Measurements from ENCODE around the gene CHD5.

The CHD5 gene

GRCh38 chr1:6218375-6219164 lies 38.4 kb upstream of the CHD5 start:
- ATAC-seq = no peak
- TF ChIP-seq RARB (CRISPR knock-in tag; IDR thresholded peaks at IDR 0.05) = no peak

- no peak for ATAC-seq
- no peak for TF ChIP-seq CREB5 (CRISPR knock-in tag; IDR thresholded peaks at IDR 0.05; ENCODE audit: low read depth)
- TF ChIP-seq TOX (CRISPR knock-in tag; IDR thresholded peaks at IDR 0.05; ENCODE audit: borderline replicate concordance) = no peak
- no peak for TF ChIP-seq ZFP30 (CRISPR knock-in tag; IDR thresholded peaks at IDR 0.05)
- TF ChIP-seq ZNF8 (CRISPR knock-in tag; IDR thresholded peaks at IDR 0.05) = no peak
These were observed 32.3 kb upstream of the CHD5 start for GRCh38 chr1:6212193-6212959.

- TF ChIP-seq TCF4 (CRISPR knock-in tag; IDR thresholded peaks at IDR 0.05; ENCODE audit: borderline replicate concordance) = no peak
- TF ChIP-seq OSR1 (CRISPR knock-in tag; IDR thresholded peaks at IDR 0.05) = no peak
- TF ChIP-seq CSDC2 (CRISPR knock-in tag; IDR thresholded peaks at IDR 0.05) = no peak
- no peak for TF ChIP-seq ESRRG (CRISPR knock-in tag; IDR thresholded peaks at IDR 0.05)
- TF ChIP-seq ISL1 (CRISPR knock-in tag; IDR thresholded peaks at IDR 0.05) = no peak
- TF ChIP-seq BACH2 (CRISPR knock-in tag; IDR thresholded peaks at IDR 0.05; ENCODE audit: borderline replicate concordance) = no peak
- no peak for TF ChIP-seq CREB5 (CRISPR knock-in tag; IDR thresholded peaks at IDR 0.05; ENCODE audit: low read depth)
- TF ChIP-seq TOX (CRISPR knock-in tag; IDR thresholded peaks at IDR 0.05; ENCODE audit: borderline replicate concordance) = no peak
- no peak for TF ChIP-seq ZC3H10 (CRISPR knock-in tag; IDR thresholded peaks at IDR 0.05)
- TF ChIP-seq RARB (CRISPR knock-in tag; IDR thresholded peaks at IDR 0.05) = no peak
- no peak for TF ChIP-seq ZNF8 (CRISPR knock-in tag; IDR thresholded peaks at IDR 0.05)
- no peak for TF ChIP-seq ZNF565 (CRISPR knock-in tag; conservative IDR thresholded peaks at IDR 0.05; ENCODE audit: low read depth)
- TF ChIP-seq TSHZ2 (CRISPR knock-in tag; IDR thresholded peaks at IDR 0.05) = no peak
- TF ChIP-seq SNAI2 (CRISPR knock-in tag; IDR thresholded peaks at IDR 0.05) = no peak
- TF ChIP-seq GLIS3 (CRISPR knock-in tag; IDR thresholded peaks at IDR 0.05) = no peak
- TF ChIP-seq PATZ1 (CRISPR knock-in tag; IDR thresholded peaks at IDR 0.05; ENCODE audit: borderline replicate concordance) = no peak
- TF ChIP-seq CSRNP3 (CRISPR knock-in tag; IDR thresholded peaks at IDR 0.05) = no peak
- no peak for TF ChIP-seq ZFP30 (CRISPR knock-in tag; IDR thresholded peaks at IDR 0.05)
- no peak for TF ChIP-seq ZFP3 (CRISPR knock-in tag; IDR thresholded peaks at IDR 0.05)
- ATAC-seq = no peak
These were observed 31.6 kb upstream of the CHD5 start for GRCh38 chr1:6211731-6212130.

All from SK-N-SH treated with all-trans-retinoic acid at 6 μM for 48 hours (cell line).